Measurements from ENCODE around the gene MINK1. TPM values are rescaled to one million over a fixed set of nuclear protein-coding genes. Genes with fewer than 3 reads are reported as not detected.

Gene MINK1
- total RNA-seq, 1 donor from 2014 or later, result 65.3 TPM

- Mint-ChIP-seq H3K9me3 (no peaks in the 10 kb centered on the region), H3K4me1 (peaks cover 7% of the 10 kb centered on the region), H3K36me3 (ENCODE audit: low read depth) (peaks cover 55% of the 10 kb centered on the region), H3K4me3 (no peak overlapping the region), H3K27ac (no peak overlapping the region), H3K27me3 (no peaks in the 10 kb centered on the region)
- CTCF ChIA-PET, result interaction anchor here (0.6 kb wide), 1 partner anchor 467 kb away, joined by 4 read pairs; no protein-coding TSS in a partner anchor
- ATAC-seq (ENCODE audit: low read depth), result no peak
- DNase-seq, result no peak
- no peak for TF ChIP-seq CTCF (IDR thresholded peaks at IDR 0.05)
- POLR2A ChIA-PET, result no interaction called here
- intact Hi-C loops (cut with micrococcal nuclease), result no loop called here
Observed at GRCh38 chr17:4893272-4893671, 60.1 kb downstream of the MINK1 start.

GRCh38 chr17:4893721-4894560 lies 60.8 kb downstream of the MINK1 start:
- no peaks in the 10 kb centered on the region for H3K27me3 Mint-ChIP-seq
- TF ChIP-seq CTCF (IDR thresholded peaks at IDR 0.05), result no peak
- H3K4me1 Mint-ChIP-seq, result peaks cover 12% of the 10 kb centered on the region
- intact Hi-C loops (cut with micrococcal nuclease), result no loop called here
- H3K9me3 Mint-ChIP-seq, result no peaks in the 10 kb centered on the region
- DNase-seq, result no peak
- H3K36me3 Mint-ChIP-seq (ENCODE audit: low read depth), result peaks cover 55% of the 10 kb centered on the region
- ChIA-PET CTCF (interaction anchor here (1.4 kb wide), 1 partner anchor 184 kb away, joined by 3 read pairs; the partner anchor contains the start of gene ARRB2), POLR2A (no interaction called here)
- H3K4me3 Mint-ChIP-seq, result no peak overlapping the region
- H3K27ac Mint-ChIP-seq, result no peak overlapping the region
- ATAC-seq (ENCODE audit: low read depth), result no peak

GRCh38 chr17:4895121-4895520 lies 62.0 kb downstream of the MINK1 start:
- intact Hi-C loops (cut with micrococcal nuclease), result no loop called here
- Mint-ChIP-seq H3K9me3 (no peaks in the 10 kb centered on the region), H3K27me3 (no peaks in the 10 kb centered on the region), H3K4me1 (peaks cover 15% of the 10 kb centered on the region), H3K27ac (no peak overlapping the region), H3K4me3 (no peak overlapping the region), H3K36me3 (ENCODE audit: low read depth) (peaks cover 52% of the 10 kb centered on the region)
- ChIA-PET CTCF (interaction anchor here (1.4 kb wide), 1 partner anchor 185 kb away, joined by 3 read pairs; the partner anchor contains the start of gene ARRB2), POLR2A (no interaction called here)
- DNase-seq (no peak), ATAC-seq (ENCODE audit: low read depth) (no peak)
- no peak for TF ChIP-seq CTCF (IDR thresholded peaks at IDR 0.05)

- no peak for TF ChIP-seq CTCF (IDR thresholded peaks at IDR 0.05)
- no peaks in the 10 kb centered on the region for H3K9me3 Mint-ChIP-seq
- DNase-seq (no peak), ATAC-seq (ENCODE audit: low read depth) (no peak)
- no peaks in the 10 kb centered on the region for H3K27me3 Mint-ChIP-seq
- no peak overlapping the region for H3K4me3 Mint-ChIP-seq
- CTCF ChIA-PET, result no interaction called here
- POLR2A ChIA-PET, result no interaction called here
- peaks cover 45% of the 10 kb centered on the region for H3K36me3 Mint-ChIP-seq (ENCODE audit: low read depth)
- H3K4me1 Mint-ChIP-seq, result peaks cover 21% of the 10 kb centered on the region
- no peak overlapping the region for H3K27ac Mint-ChIP-seq
- intact Hi-C loops (cut with micrococcal nuclease), result no loop called here
Observed at GRCh38 chr17:4895657-4896331, 62.7 kb downstream of the MINK1 start.
